ENCODE results near the gene TFEB. TPM values are rescaled to one million over a fixed set of nuclear protein-coding genes. Genes with fewer than 3 reads are reported as not detected.

Gene TFEB
- total RNA-seq, 1 donor from 2014 or later = 3.8 TPM

DNA sequence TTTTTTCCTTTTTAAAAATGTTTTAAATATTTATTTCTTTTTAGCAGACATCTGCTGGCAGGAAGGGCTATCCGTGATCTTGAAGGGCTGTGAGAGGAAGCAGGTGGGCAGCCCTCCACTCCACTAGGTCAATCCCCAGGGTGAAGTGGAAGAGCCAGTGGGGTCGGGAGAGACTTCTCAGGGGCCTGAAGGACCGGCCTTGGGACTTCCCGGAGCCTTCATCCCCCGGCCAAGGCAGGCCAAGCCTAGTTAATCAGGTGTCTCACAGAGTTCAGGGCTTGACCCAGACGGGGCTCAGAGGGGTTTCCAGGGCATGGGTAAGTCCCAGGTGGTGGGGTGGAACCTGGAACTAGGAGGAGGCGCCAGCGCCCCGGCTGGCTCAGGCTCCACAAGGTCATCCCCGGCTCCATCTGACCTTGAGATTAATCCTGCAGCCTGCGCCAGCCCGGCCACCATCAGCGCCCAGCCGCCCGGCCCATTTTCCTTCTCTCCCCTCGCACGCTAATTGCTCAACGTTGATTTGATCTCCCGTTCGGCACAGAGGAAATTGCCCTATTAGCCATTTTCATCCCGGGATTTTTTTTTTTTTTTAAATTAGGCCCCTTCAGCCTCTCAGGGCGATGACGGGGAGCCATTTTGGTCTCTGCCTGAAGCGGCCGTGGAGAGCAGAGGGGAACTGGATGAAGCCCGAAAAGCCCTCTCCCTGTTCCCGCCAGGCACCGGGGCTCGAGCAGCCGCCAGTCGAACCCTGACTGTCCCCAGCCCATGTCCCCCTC, 52.7 kb downstream of the TFEB start:
- Mint-ChIP-seq H3K27me3 (ENCODE audit: low read depth) (peaks cover 3% of the 10 kb centered on the region), H3K9me3 (no peaks in the 10 kb centered on the region), H3K27ac (no peak overlapping the region), H3K36me3 (no peaks in the 10 kb centered on the region), H3K4me1 (peaks cover 27% of the 10 kb centered on the region), H3K4me3 (no peak overlapping the region)
- TF ChIP-seq, protein P1, sequence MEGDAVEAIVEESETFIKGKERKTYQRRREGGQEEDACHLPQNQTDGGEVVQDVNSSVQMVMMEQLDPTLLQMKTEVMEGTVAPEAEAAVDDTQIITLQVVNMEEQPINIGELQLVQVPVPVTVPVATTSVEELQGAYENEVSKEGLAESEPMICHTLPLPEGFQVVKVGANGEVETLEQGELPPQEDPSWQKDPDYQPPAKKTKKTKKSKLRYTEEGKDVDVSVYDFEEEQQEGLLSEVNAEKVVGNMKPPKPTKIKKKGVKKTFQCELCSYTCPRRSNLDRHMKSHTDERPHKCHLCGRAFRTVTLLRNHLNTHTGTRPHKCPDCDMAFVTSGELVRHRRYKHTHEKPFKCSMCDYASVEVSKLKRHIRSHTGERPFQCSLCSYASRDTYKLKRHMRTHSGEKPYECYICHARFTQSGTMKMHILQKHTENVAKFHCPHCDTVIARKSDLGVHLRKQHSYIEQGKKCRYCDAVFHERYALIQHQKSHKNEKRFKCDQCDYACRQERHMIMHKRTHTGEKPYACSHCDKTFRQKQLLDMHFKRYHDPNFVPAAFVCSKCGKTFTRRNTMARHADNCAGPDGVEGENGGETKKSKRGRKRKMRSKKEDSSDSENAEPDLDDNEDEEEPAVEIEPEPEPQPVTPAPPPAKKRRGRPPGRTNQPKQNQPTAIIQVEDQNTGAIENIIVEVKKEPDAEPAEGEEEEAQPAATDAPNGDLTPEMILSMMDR (IDR thresholded peaks at IDR 0.05; ENCODE audit: unreplicated experiment) = no peak
- DNase-seq (ENCODE audit: low spot score in 2 of 2, unreplicated experiment in 2 of 2) = no peak

DNA sequence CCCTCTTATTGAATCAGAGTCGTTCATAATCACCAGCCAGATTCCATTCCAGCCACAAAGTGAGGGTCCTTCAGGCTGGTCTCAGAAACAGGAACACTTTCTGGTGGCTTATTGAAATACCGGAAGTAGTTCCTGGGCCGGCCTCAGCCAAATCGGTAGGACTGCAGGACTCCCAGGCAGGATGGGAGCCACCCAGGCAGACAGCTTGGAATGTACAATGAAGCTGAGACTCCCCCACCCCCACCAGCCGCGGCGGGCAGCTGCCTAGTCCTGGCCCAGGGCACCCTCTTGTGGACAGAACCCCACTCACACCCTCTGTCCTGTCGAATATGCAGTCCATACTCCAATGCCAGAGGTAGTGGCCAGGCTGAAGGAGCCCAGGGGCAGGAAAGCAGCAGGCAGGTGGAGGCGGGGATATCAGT, 53.3 kb downstream of the TFEB start:
- no peak overlapping the region for H3K4me3 Mint-ChIP-seq
- H3K27ac Mint-ChIP-seq = no peak overlapping the region
- H3K36me3 Mint-ChIP-seq = no peaks in the 10 kb centered on the region
- H3K27me3 Mint-ChIP-seq (ENCODE audit: low read depth) = peaks cover 4% of the 10 kb centered on the region
- TF ChIP-seq, protein P1 (IDR thresholded peaks at IDR 0.05; ENCODE audit: unreplicated experiment) = peak; percentile 88
- DNase-seq (ENCODE audit: low spot score in 2 of 2, unreplicated experiment in 2 of 2) = peak; percentile 79 to 96
- no peaks in the 10 kb centered on the region for H3K9me3 Mint-ChIP-seq
- H3K4me1 Mint-ChIP-seq = peaks cover 33% of the 10 kb centered on the region

- Mint-ChIP-seq H3K27ac (peak overlapping the region; percentile 30), H3K4me3 (no peak overlapping the region)
Observed at GRCh38 chr6:41680182-41680965, 55.0 kb downstream of the TFEB start.

DNA sequence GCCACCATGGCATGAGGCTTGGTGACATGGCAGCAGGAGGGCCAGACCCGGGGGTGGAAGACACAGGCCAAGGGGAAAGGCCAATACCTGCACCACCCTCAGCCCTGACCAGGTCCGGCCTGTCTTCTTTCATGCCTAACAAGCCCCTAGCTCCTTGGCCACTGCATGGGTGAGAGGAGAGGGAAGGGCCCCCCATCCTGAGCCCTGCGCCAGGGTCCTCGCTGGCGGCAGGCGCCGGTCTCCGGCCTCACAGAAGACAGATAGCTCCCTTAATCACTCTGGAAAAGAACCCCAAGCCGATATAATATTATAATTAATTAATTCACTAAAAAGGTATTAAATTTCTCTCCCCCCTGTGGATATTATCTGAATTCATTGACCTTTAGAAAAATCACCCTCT, 55.7 kb downstream of the TFEB start:
- DNase-seq (ENCODE audit: low spot score in 2 of 2, unreplicated experiment in 2 of 2) = no peak
- Mint-ChIP-seq H3K36me3 (no peaks in the 10 kb centered on the region), H3K27me3 (ENCODE audit: low read depth) (peaks cover 5% of the 10 kb centered on the region), H3K9me3 (no peaks in the 10 kb centered on the region), H3K27ac (peak overlapping the region; percentile 30), H3K4me3 (no peak overlapping the region), H3K4me1 (peaks cover 34% of the 10 kb centered on the region)
- TF ChIP-seq, protein P1 (IDR thresholded peaks at IDR 0.05; ENCODE audit: unreplicated experiment) = no peak

More at GRCh38 chr6:41680182-41680965, 55.0 kb downstream of the TFEB start:
- TF ChIP-seq, protein P1 (IDR thresholded peaks at IDR 0.05; ENCODE audit: unreplicated experiment) = no peak
- Mint-ChIP-seq H3K9me3 (no peaks in the 10 kb centered on the region), H3K4me1 (peaks cover 34% of the 10 kb centered on the region), H3K36me3 (no peaks in the 10 kb centered on the region), H3K27me3 (ENCODE audit: low read depth) (peaks cover 5% of the 10 kb centered on the region)
- DNase-seq (ENCODE audit: low spot score in 2 of 2, unreplicated experiment in 2 of 2) = no peak

DNA sequence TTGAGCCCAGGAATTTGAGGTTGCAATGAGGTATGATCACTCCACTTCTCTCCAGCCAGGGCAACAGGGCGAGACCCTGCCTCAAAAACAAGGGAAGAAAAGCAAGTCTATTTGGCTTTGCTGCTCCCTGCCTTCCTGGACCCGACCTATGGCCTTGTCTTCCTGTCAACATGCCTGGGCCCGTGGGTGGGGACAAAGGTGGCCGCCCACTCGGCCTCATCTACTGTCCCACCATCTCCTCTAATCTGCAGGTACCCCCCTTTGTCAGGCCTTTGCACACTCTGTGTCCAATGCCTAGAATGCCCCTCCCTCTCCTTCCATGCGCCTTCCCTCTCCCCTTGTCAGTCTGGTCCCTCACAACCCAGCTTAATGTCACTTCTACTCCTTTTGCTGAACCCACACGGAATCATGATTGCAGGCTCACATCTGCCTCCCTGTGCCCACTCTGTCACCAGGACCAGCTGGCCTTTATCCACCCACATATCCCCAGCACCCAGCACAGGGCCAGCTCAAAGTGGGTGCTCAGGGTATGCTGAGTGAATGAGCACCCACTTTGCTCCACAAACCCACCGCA, 56.8 kb downstream of the TFEB start:
- peaks cover 32% of the 10 kb centered on the region for H3K4me1 Mint-ChIP-seq
- no peaks in the 10 kb centered on the region for H3K9me3 Mint-ChIP-seq
- no peak for DNase-seq (ENCODE audit: low spot score in 2 of 2, unreplicated experiment in 2 of 2)

More for the DNA sequence above, 56.8 kb downstream of the TFEB start:
- H3K4me3 Mint-ChIP-seq = no peak overlapping the region
- no peak overlapping the region for H3K27ac Mint-ChIP-seq
- H3K36me3 Mint-ChIP-seq = no peaks in the 10 kb centered on the region
- TF ChIP-seq, protein P1 (IDR thresholded peaks at IDR 0.05; ENCODE audit: unreplicated experiment) = no peak
- H3K27me3 Mint-ChIP-seq (ENCODE audit: low read depth) = peaks cover 6% of the 10 kb centered on the region

Measured in mesothelial cell of epicardium (in vitro differentiated cells).